Breast epithelium (tissue), 4 donors: Measurements from ENCODE around the gene OR6C70. TPM values are rescaled to one million over a fixed set of nuclear protein-coding genes. Genes with fewer than 3 reads are reported as not detected.
"Not testable (repeated sequence)": the region's sequence is repeated elsewhere in the genome, so short reads cannot be mapped to it uniquely, and the experiment has no call there.

Source experiments
- DNase-seq, 2 donors: peaks; one replicate each; pipeline ENCODE4 v3.0.0-alpha.2; 2019; ENCODE audit warnings: low spot score in 2 of 2
- H3K27ac ChIP-seq, 2 donors: fragments of 200-600 bp; sonication (generic) in 1 of 2; one replicate each; pipeline ENCODE4 v1.5.1; 2016 to 2019; ENCODE audit warnings: mild to moderate bottlenecking in 1 of 2
- H3K27me3 ChIP-seq, 2 donors: fragments of 200-600 bp; sonication (generic) in 1 of 2; one replicate each; pipeline versions ENCODE4 v1.5.1 to v1.6.0; 2017 to 2019; ENCODE audit warnings: control low read depth in 1 of 2, mild to moderate bottlenecking in 1 of 2
- H3K36me3 ChIP-seq: fragments of 200-600 bp; one replicate; pipeline ENCODE4 v1.5.1; 2019
- H3K4me1 ChIP-seq, 2 donors: fragments of 200-600 bp; sonication (generic); one replicate each; pipeline ENCODE4 v1.5.1; 2016 to 2019; ENCODE audit warnings: control low read depth in 1 of 2
- H3K4me3 ChIP-seq, 3 donors: fragments of 200-600 bp; sonication (generic); 1 replicate in 2 of 3; 2 replicates in 1 of 3; pipeline ENCODE4 v1.5.1; 2016 to 2019; ENCODE audit warnings: mild to moderate bottlenecking in 3 of 3, moderate library complexity in 2 of 3
- H3K9me3 ChIP-seq, 2 donors: fragments of 200-600 bp; sonication (generic) in 1 of 2; one replicate each; pipeline ENCODE4 v1.5.1; 2016 to 2019; ENCODE audit warnings: control low read depth in 1 of 2
- CTCF ChIP-seq, 3 donors: fragments of 450-650 bp; IDR thresholded peaks; one replicate each; pipeline ENCODE4 v1.5.1; 2016 to 2017; ENCODE audit warnings: antibody characterized with exemption in 3 of 3, mild to moderate bottlenecking in 3 of 3, moderate library complexity in 3 of 3
- POLR2A ChIP-seq: fragments of 450-650 bp; IDR thresholded peaks from one replicate; pipeline ENCODE4 v1.6.1; 2016; ENCODE audit warnings: antibody characterized with exemption, mild to moderate bottlenecking, moderate library complexity
- POLR2AphosphoS5 ChIP-seq, 3 donors: sonication (generic); formaldehyde crosslinking; IDR thresholded peaks; one replicate each; pipeline ENCODE4 v1.6.1; 2017; ENCODE audit warnings: antibody characterized with exemption in 3 of 3
- intact Hi-C: fragments of 100-400 bp; cut with DNase I; formaldehyde crosslinking; loops from one replicate; pipeline ENCODE4 v1.15.1; 2023; ENCODE audit warnings: low total_unique reads
- total RNA-seq, 3 donors: library from RNA; depleted of rRNA; stranded (reverse); fragments of >200 nt; gene quantifications; one replicate each; pipeline ENCODE4 v1.1.0, GENCODE V29; 2016

Gene OR6C70
- total RNA-seq, 3 donors from 2014 or later = not detected

DNA sequence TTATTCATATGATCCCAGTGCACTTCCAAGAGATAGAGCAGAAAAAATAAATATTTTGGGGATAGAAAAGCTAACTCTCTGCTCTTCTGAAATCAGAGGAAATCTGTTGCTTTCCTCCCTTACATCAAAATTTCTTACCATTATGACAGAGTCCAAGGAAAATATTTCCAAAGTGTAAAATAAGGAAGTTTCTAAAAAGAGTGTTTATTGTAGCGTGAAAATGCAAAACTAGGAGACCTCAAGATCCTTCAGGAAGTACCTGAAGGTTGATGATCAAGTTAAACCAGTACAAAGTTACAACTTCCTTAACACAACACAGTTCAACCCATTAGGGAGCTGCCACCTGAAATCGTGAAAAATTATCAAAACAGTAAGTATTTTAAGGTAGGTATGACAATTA is 26.2 kb downstream of the OR6C70 start, which contains the start of gene OR6C2:
TSS of gene OR6C2 (plus strand) at position 301 of the 400 bp plus-strand sequence. CDS start 8,138 bp downstream, outside the sequence.
- intact Hi-C loops = no loop called here
- Histone ChIP-seq H3K27ac (no peak within 1 kb of the TSS), H3K4me1 (no peaks in the 10 kb centered on the region), H3K27me3 (no peaks in the 10 kb centered on the region), H3K36me3 (no peaks in the 10 kb centered on the region), H3K4me3 (no peak within 1 kb of the TSS), H3K9me3 (peaks cover 0 to 6% of the 10 kb centered on the region in 2 donors)
- DNase-seq = no peak
- TF ChIP-seq POLR2A = no peak
- no peak for TF ChIP-seq POLR2AphosphoS5 (IDR thresholded peaks at IDR 0.05)
- TF ChIP-seq CTCF (IDR thresholded peaks at IDR 0.05) = no peak

- H3K4me3 ChIP-seq, H3K4me1 ChIP-seq, intact Hi-C loops, H3K9me3 ChIP-seq, H3K27ac ChIP-seq, DNase-seq, H3K36me3 ChIP-seq, H3K27me3 ChIP-seq: not testable (repeated sequence)
Observed at GRCh38 chr12:55441233-55441632, 28.7 kb downstream of the OR6C70 start.

DNA sequence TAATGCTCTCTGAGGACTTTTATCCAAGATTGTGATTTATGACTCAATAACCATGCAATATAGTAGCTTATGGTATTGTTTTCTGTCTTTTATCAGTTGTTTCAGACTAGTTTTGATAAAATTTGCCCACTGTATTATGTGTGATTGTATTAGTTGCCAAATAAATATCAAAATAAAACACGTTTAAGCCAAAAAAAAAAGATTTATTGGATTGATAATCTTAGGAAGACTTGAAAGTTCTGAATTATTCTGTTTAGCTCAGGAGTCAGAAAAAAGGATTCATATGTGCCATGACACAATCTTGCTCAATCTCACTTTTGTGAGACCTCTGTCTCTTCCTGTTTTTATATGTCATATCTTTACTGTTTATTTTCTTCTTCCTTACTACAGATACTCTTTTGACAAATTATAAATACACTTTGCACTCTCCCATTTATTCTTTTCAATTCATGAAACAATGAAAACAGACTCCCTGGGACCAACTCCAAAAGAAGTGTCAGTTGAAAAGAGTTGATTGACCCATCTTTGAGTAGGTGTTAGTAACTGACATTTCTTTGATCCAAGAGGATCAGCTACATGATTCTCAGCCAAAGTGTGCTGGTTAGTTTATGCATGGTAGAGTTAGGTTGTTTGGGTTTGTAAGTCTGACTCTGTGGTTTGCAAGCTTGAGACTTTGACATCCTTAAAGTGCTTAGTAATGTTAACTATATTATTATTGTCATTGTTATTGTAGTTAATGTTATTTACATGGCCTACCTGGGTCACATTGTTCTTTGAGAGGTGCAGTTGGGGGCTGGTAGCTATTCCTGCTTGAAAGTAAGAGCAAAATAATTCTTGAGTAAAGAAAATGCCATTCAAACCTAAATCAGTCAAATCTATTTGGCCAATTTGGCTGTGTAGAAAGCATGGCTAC is 41.4 kb downstream of the OR6C70 start:
- Histone ChIP-seq H3K27me3 (no peaks in the 10 kb centered on the region), H3K4me1 (no peaks in the 10 kb centered on the region), H3K4me3 (no peak overlapping the region), H3K36me3 (no peaks in the 10 kb centered on the region), H3K27ac (no peak overlapping the region), H3K9me3 (no peaks in the 10 kb centered on the region)
- DNase-seq = no peak
- intact Hi-C loops = no loop called here
- TF ChIP-seq CTCF (IDR thresholded peaks at IDR 0.05) (no peak), POLR2AphosphoS5 (IDR thresholded peaks at IDR 0.05) (no peak), POLR2A (no peak)

DNA sequence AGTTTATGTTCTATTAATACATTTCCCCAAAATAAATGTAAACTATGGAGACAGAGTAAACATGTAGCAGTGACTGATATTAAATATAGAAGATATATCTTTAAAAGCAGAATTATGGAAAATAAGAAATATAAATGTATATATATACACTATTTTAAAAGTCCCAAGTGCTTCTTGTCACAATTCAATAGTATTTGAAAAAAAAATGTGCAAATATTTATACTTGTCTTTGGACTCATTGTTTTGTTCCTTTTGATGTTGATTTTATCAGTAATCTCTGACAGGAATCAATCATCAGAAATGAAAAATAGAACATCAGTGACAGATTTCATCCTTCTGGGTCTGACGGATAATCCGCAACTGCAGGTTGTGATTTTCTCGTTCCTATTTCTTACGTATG is 44.0 kb downstream of the OR6C70 start, which contains the start of gene OR6C76:
TSS of gene OR6C76 (plus strand) at position 301 of the 400 bp plus-strand sequence. CDS start at position 301, 0 bp downstream.
- Histone ChIP-seq H3K4me1 (no peaks in the 10 kb centered on the region), H3K27me3 (no peaks in the 10 kb centered on the region), H3K4me3 (no peak within 1 kb of the TSS), H3K9me3 (no peaks in the 10 kb centered on the region), H3K36me3 (no peaks in the 10 kb centered on the region), H3K27ac (no peak within 1 kb of the TSS)
- TF ChIP-seq POLR2AphosphoS5 (IDR thresholded peaks at IDR 0.05) = no peak
- TF ChIP-seq POLR2A = no peak
- DNase-seq = no peak
- intact Hi-C loops = no loop called here

- DNase-seq = no peak
- intact Hi-C loops = no loop called here
- Histone ChIP-seq H3K36me3 (no peaks in the 10 kb centered on the region), H3K27me3 (no peaks in the 10 kb centered on the region), H3K4me1 (no peaks in the 10 kb centered on the region), H3K9me3 (no peaks in the 10 kb centered on the region), H3K27ac (no peak overlapping the region), H3K4me3 (no peak overlapping the region)
- TF ChIP-seq CTCF (IDR thresholded peaks at IDR 0.05) = no peak
- no peak for TF ChIP-seq POLR2A
- TF ChIP-seq POLR2AphosphoS5 (IDR thresholded peaks at IDR 0.05) = no peak
Observed at GRCh38 chr12:55420307-55420962, 49.5 kb downstream of the OR6C70 start.

Other genes with a start within 250 kb of the OR6C70 start
- gene OR10A7, start 249.1 kb downstream of the OR6C70 start, total RNA-seq = not detected
- gene OR6C74, start 225.5 kb downstream of the OR6C70 start, total RNA-seq = not detected
- not detected for gene OR6C6, start 173.6 kb downstream of the OR6C70 start, total RNA-seq
- gene OR6C1, start 155.8 kb downstream of the OR6C70 start, total RNA-seq = not detected
- not detected for gene OR6C3, start 139.4 kb downstream of the OR6C70 start, total RNA-seq
- gene OR6C75, start 107.2 kb downstream of the OR6C70 start, total RNA-seq = not detected
- not detected for gene OR6C65, start 69.6 kb downstream of the OR6C70 start, total RNA-seq
- gene OR6C76, start 43.9 kb downstream of the OR6C70 start, total RNA-seq = not detected
- not detected for gene OR6C2, start 26.1 kb downstream of the OR6C70 start, total RNA-seq
- gene OR6C68, start 22.2 kb upstream of the OR6C70 start, total RNA-seq = not detected
- gene OR6C4, start 79.5 kb upstream of the OR6C70 start, total RNA-seq = not detected
- not detected for gene OR2AP1, start 102.3 kb upstream of the OR6C70 start, total RNA-seq
- not detected for gene OR10P1, start 166.8 kb upstream of the OR6C70 start, total RNA-seq
- 100 to 1,000 TPM in 1 of 3 donors, 10 to 100 TPM in 2; 20.5 to 190 (median 33.1) TPM for gene ITGA7, start 237.8 kb upstream of the OR6C70 start, total RNA-seq
- 100 to 1,000 TPM; 141 to 238 (median 162) TPM for gene BLOC1S1, start 245.9 kb upstream of the OR6C70 start, total RNA-seq